Natural killer cell (primary cell): ENCODE data around the gene CEP104. TPM values are rescaled to one million over a fixed set of nuclear protein-coding genes. Genes with fewer than 3 reads are reported as not detected.

Experiments used
- ATAC-seq, 3 donors: fragments of 150-1000 bp in 2 of 3; fragments of 200-7000 bp in 1 of 3; cut with Tn5 transposase; 1 replicate in 1 of 3; 2 replicates in 2 of 3; pipeline ENCODE4 v1.10.0; 2021; ENCODE audit warnings: mild to moderate bottlenecking in 2 of 3, moderate library complexity in 2 of 3
- DNase-seq, 2 donors: peaks; one replicate each; pipeline versions ENCODE4 v3.0.0 to v3.0.0-alpha.2; 2013 to 2021; ENCODE audit warnings: mixed read lengths in 1 of 2
- H3K27ac ChIP-seq: one replicate; pipeline ENCODE4 v1.5.1; 2013; ENCODE audit warnings: mild to moderate bottlenecking, low read length
- H3K27me3 ChIP-seq: one replicate; pipeline ENCODE4 v1.6.1; 2013; ENCODE audit warnings: low read length; ENCODE audit not compliant: control insufficient read depth, insufficient read depth
- H3K36me3 ChIP-seq: one replicate; pipeline ENCODE4 v1.6.1; 2013; ENCODE audit warnings: low read length; ENCODE audit not compliant: control insufficient read depth, insufficient read depth
- H3K4me1 ChIP-seq: one replicate; pipeline ENCODE4 v1.6.1; 2013; ENCODE audit warnings: low read length; ENCODE audit not compliant: control insufficient read depth, insufficient read depth
- H3K4me3 ChIP-seq: one replicate; pipeline ENCODE4 v1.5.1; 2013; ENCODE audit warnings: low read length
- H3K9me3 ChIP-seq: one replicate; pipeline ENCODE4 v1.6.1; 2013; ENCODE audit warnings: low read length; ENCODE audit not compliant: control insufficient read depth, insufficient read depth
- H3K27ac Mint-ChIP-seq, 2 donors: one replicate each; pipeline ENCODE4 v1.8.0; 2022; ENCODE audit warnings: mild to moderate bottlenecking in 2 of 2, mixed read lengths in 2 of 2, moderate library complexity in 1 of 2
- H3K27me3 Mint-ChIP-seq, 2 donors: one replicate each; pipeline ENCODE4 v1.8.0; 2022; ENCODE audit warnings: low read depth in 2 of 2, mixed read lengths in 2 of 2
- H3K36me3 Mint-ChIP-seq: one replicate; pipeline ENCODE4 v1.8.0; 2022; ENCODE audit warnings: mixed read lengths
- H3K4me1 Mint-ChIP-seq, 2 donors: one replicate each; pipeline ENCODE4 v1.8.0; 2022; ENCODE audit warnings: mixed read lengths in 2 of 2
- H3K4me3 Mint-ChIP-seq: one replicate; pipeline ENCODE4 v1.8.0; 2022; ENCODE audit warnings: mild to moderate bottlenecking, moderate library complexity, mixed read lengths
- H3K9me3 Mint-ChIP-seq, 2 donors: one replicate each; pipeline ENCODE4 v1.8.0; 2022; ENCODE audit warnings: mixed read lengths in 2 of 2
- WGBS: methylation state at CpG from one replicate; pipeline ENCODE4 v1.1.7; 2013; ENCODE audit warnings: missing lambda C conversion rate; ENCODE audit not compliant: insufficient coverage; 5-methylcytosine and 5-hydroxymethylcytosine counted together
- intact Hi-C: fragments of 100-400 bp; cut with micrococcal nuclease; formaldehyde crosslinking; loops from one replicate; pipeline ENCODE4 v1.14.2; 2022
- total RNA-seq, 4 donors: library from RNA; stranded (reverse); fragments of 120-200 nt in 1 of 4; gene quantifications; one replicate each; pipeline versions ENCODE4 v1.2.3 to v1.2.4, GENCODE V29; 2013 to 2022
- TF ChIP-seq, protein P1 (sequence below): fragments of 200-600 bp; IDR thresholded peaks from one replicate; pipeline ENCODE4 v1.8.0; 2022; ENCODE audit warnings: antibody characterized with exemption

CEP104 gene
- total RNA-seq, 3 donors from 2014 or later (not counting 1 experiment from before 2014, with no cell fraction given): 37.1 to 60.2 (median 51.8) TPM

DNA sequence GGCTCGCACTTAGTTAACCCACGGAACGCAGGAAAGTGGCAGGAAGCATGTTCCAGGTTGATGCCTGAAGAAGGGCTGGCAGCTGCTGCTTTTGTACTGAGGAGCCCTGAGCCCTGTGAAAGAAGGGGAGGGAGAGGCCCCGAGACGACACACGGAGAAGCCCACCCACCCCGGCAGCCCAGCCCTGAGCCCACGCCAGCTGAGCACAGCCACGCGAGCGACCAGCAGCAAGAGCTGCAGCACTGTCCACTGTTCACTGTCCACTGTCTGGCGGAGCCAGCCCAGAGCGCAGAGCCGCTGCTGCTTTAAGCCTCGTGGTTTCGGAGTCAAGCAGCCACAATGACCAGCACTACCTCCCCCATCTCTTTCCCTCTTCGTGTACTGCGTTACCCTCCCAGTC lies 66.1 kb downstream of the CEP104 start:
- H3K4me3 Mint-ChIP-seq: no peak overlapping the region
- no peak overlapping the region for H3K27ac ChIP-seq
- no peaks in the 10 kb centered on the region for H3K36me3 Mint-ChIP-seq
- 95% methylated on average over 18 of the region's 18 CpGs for WGBS
- H3K4me1 Mint-ChIP-seq: peaks cover 11 to 46% of the 10 kb centered on the region in 2 donors
- intact Hi-C loops: no loop called here
- H3K4me1 ChIP-seq: peaks cover 57% of the 10 kb centered on the region
- peaks cover 19% of the 10 kb centered on the region for H3K36me3 ChIP-seq
- no peak for ATAC-seq
- H3K27me3 Mint-ChIP-seq: no peaks in the 10 kb centered on the region
- no peaks in the 10 kb centered on the region for H3K9me3 Mint-ChIP-seq
- H3K27me3 ChIP-seq: no peaks in the 10 kb centered on the region
- DNase-seq: no peak
- no peak overlapping the region for H3K27ac Mint-ChIP-seq
- H3K4me3 ChIP-seq: no peak overlapping the region
- TF ChIP-seq, protein P1, sequence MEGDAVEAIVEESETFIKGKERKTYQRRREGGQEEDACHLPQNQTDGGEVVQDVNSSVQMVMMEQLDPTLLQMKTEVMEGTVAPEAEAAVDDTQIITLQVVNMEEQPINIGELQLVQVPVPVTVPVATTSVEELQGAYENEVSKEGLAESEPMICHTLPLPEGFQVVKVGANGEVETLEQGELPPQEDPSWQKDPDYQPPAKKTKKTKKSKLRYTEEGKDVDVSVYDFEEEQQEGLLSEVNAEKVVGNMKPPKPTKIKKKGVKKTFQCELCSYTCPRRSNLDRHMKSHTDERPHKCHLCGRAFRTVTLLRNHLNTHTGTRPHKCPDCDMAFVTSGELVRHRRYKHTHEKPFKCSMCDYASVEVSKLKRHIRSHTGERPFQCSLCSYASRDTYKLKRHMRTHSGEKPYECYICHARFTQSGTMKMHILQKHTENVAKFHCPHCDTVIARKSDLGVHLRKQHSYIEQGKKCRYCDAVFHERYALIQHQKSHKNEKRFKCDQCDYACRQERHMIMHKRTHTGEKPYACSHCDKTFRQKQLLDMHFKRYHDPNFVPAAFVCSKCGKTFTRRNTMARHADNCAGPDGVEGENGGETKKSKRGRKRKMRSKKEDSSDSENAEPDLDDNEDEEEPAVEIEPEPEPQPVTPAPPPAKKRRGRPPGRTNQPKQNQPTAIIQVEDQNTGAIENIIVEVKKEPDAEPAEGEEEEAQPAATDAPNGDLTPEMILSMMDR: no peak
- no peaks in the 10 kb centered on the region for H3K9me3 ChIP-seq

DNA sequence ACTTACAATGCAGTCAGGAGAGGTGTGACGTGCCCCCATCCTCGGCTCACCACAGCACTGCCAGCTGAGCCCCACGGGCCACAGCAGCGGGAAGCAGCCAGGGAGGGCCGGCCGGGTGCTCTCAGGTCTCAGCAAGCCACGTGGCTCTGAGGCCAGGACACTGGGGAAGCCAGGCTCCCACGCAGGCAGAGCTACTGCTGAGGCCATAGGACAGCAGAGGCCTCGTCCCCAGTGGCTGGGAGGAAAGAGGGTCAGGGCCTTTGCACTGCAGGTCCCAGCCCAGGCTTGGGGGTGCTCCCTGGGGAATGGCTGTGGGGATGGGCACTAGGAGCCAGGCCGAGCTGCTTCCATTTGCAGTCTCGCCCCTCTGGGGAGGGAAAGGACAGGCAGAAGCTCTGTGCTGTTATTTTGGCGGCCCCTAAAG lies 66.5 kb downstream of the CEP104 start:
- Histone ChIP-seq H3K27me3 (no peaks in the 10 kb centered on the region), H3K9me3 (no peaks in the 10 kb centered on the region), H3K27ac (no peak overlapping the region), H3K36me3 (peaks cover 22% of the 10 kb centered on the region), H3K4me1 (peaks cover 54% of the 10 kb centered on the region), H3K4me3 (no peak overlapping the region)
- no peaks in the 10 kb centered on the region for H3K9me3 Mint-ChIP-seq
- TF ChIP-seq, protein P1: no peak
- H3K27ac Mint-ChIP-seq: no peak overlapping the region
- H3K27me3 Mint-ChIP-seq: no peaks in the 10 kb centered on the region
- no peaks in the 10 kb centered on the region for H3K36me3 Mint-ChIP-seq
- 94% methylated on average over 12 of the region's 12 CpGs for WGBS
- no peak overlapping the region for H3K4me3 Mint-ChIP-seq
- no peak for DNase-seq
- H3K4me1 Mint-ChIP-seq: peaks cover 10 to 45% of the 10 kb centered on the region in 2 donors
- ATAC-seq: no peak
- intact Hi-C loops: no loop called here

DNA sequence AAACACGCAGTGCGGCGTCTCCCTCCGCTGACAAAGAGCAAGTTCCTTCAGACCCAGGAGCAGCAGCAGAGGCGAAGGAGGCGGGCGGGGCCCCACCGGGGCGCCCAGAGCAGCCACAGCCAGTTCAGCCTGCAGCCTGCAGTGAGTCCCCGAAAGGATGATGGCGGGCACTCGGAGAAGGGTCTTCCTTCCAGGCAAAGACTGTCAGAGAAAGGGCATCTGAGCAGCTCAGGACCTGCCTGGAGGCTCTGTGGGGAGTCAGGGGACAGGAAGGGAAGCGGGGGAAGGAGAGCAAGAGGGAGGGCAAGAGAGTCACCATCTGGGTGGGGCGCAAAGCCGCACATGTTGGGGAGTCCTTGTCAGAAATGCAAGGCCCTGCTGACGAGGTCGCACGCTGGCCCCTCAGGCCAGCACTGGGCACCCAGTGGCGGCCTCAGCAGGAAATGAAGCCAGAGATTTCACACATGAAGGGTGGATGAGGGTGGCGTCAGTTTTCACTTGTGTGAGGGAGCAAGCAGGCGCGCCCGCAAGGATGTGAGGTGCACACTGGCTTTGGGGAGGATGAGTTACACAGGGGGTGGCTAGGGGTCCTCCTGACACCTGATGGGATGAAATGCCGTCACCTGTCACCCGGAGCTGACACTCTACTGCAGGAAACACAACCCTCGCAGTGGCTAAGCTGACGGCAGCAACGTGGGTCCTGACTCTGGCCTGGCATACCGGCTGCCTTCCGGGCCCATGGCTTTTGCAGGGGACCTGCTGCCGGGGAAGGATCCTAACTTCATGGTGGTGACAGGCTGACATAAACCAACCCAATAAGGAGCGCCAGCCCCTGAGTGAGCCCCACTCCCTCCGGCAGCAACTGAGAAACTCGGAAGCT lies 67.3 kb downstream of the CEP104 start:
- Histone ChIP-seq H3K36me3 (peaks cover 29% of the 10 kb centered on the region), H3K4me1 (peaks cover 46% of the 10 kb centered on the region), H3K27me3 (no peaks in the 10 kb centered on the region), H3K4me3 (no peak overlapping the region), H3K27ac (no peak overlapping the region), H3K9me3 (no peaks in the 10 kb centered on the region)
- no peak for DNase-seq
- no peaks in the 10 kb centered on the region for H3K9me3 Mint-ChIP-seq
- no peak overlapping the region for H3K4me3 Mint-ChIP-seq
- intact Hi-C loops: no loop called here
- no peaks in the 10 kb centered on the region for H3K27me3 Mint-ChIP-seq
- WGBS: 89% methylated on average over 34 of the region's 34 CpGs
- peaks cover 5 to 40% of the 10 kb centered on the region in 2 donors for H3K4me1 Mint-ChIP-seq
- TF ChIP-seq, protein P1: no peak
- no peak for ATAC-seq
- H3K27ac Mint-ChIP-seq: no peak overlapping the region
- H3K36me3 Mint-ChIP-seq: no peaks in the 10 kb centered on the region
